CD4-positive, alpha-beta memory T cell (primary cell): ENCODE measurements around the gene MBNL1. TPM values are rescaled to one million over a fixed set of nuclear protein-coding genes. Genes with fewer than 3 reads are reported as not detected.

ENCODE experiments used
- CTCF ChIA-PET: fragments of 350-600 bp; sonication (Branson Sonifier 250); formaldehyde crosslinking; loops from one replicate; lab custom pipeline; 2021; ENCODE audit warnings: inconsistent platforms; ENCODE audit not compliant: partially characterized antibody; lab: Charles Lee
- POLR2A ChIA-PET: fragments of 350-600 bp; sonication (Branson Sonifier 250); formaldehyde crosslinking; loops from one replicate; lab custom pipeline; 2021; ENCODE audit not compliant: partially characterized antibody; lab: Charles Lee
- DNase-seq, 5 donors: peaks; one replicate each; pipeline versions ENCODE4 v3.0.0 to v3.0.0-alpha.2; 2020 to 2022; ENCODE audit warnings: mixed read lengths in 1 of 5
- H3K27ac ChIP-seq: one replicate; pipeline ENCODE4 v1.7.0; 2013; ENCODE audit warnings: low read depth, low read length
- H3K27me3 ChIP-seq: 2 replicates; pipeline ENCODE4 v1.7.0; 2013; ENCODE audit warnings: mild to moderate bottlenecking, low read length, moderate library complexity; ENCODE audit not compliant: insufficient read depth
- H3K36me3 ChIP-seq: 2 replicates; pipeline ENCODE4 v1.7.0; 2013; ENCODE audit warnings: mild to moderate bottlenecking, low read length, moderate library complexity; ENCODE audit not compliant: insufficient read depth
- H3K4me1 ChIP-seq: 2 replicates; pipeline ENCODE4 v1.7.0; 2013; ENCODE audit warnings: mild to moderate bottlenecking, low read length, moderate library complexity; ENCODE audit not compliant: insufficient read depth
- H3K4me3 ChIP-seq, 2 donors: one replicate each; pipeline ENCODE4 v1.7.0; 2013; ENCODE audit warnings: low read length in 2 of 2, mild to moderate bottlenecking in 1 of 2
- H3K9me3 ChIP-seq, 2 donors: one replicate each; pipeline ENCODE4 v1.7.0; 2013; ENCODE audit warnings: low read length in 2 of 2, control low read depth in 1 of 2; ENCODE audit not compliant: control insufficient read depth in 1 of 2
- H3K27ac Mint-ChIP-seq, 7 donors: one replicate each; pipeline ENCODE4 v1.8.0; 2020 to 2021; ENCODE audit warnings: mixed read lengths in 7 of 7, mild to moderate bottlenecking in 6 of 7, inconsistent platforms in 3 of 7, moderate library complexity in 3 of 7
- H3K27me3 Mint-ChIP-seq, 2 donors: one replicate each; pipeline ENCODE4 v1.8.0; 2020 to 2021; ENCODE audit warnings: mixed read lengths in 2 of 2
- H3K36me3 Mint-ChIP-seq, 2 donors: one replicate each; pipeline ENCODE4 v1.8.0; 2020 to 2021; ENCODE audit warnings: mixed read lengths in 2 of 2, inconsistent platforms in 1 of 2, mild to moderate bottlenecking in 1 of 2
- H3K4me1 Mint-ChIP-seq, 4 donors: one replicate each; pipeline ENCODE4 v1.8.0; 2020 to 2021; ENCODE audit warnings: mixed read lengths in 4 of 4, mild to moderate bottlenecking in 1 of 4
- H3K4me3 Mint-ChIP-seq, 8 donors: one replicate each; pipeline ENCODE4 v1.8.0; 2020 to 2021; ENCODE audit warnings: mixed read lengths in 8 of 8, mild to moderate bottlenecking in 7 of 8, moderate library complexity in 6 of 8, inconsistent platforms in 3 of 8
- H3K9me3 Mint-ChIP-seq, 8 donors: one replicate each; pipeline ENCODE4 v1.8.0; 2020 to 2021; ENCODE audit warnings: mixed read lengths in 8 of 8, mild to moderate bottlenecking in 5 of 8, inconsistent platforms in 3 of 8, moderate library complexity in 1 of 8
- intact Hi-C: fragments of 100-400 bp; cut with micrococcal nuclease; formaldehyde crosslinking; loops from one replicate; pipeline ENCODE4 v1.15.1; 2023
- polyA plus RNA-seq, 2 donors: library from polyadenylated mRNA; unstranded; fragments of 300-500 nt; fragmentation: Illumina TruSeq; gene quantifications; one replicate each; pipeline ENCODE4 v1.2.3, GENCODE V29; 2021
- total RNA-seq, 2 experiments: library from RNA; stranded (reverse); gene quantifications; one replicate each; pipeline ENCODE4 v1.2.3, GENCODE V29; 2021

The MBNL1 gene
- total and polyA plus RNA-seq, 4 experiments from 2014 or later = 289 to 430 (median 361) TPM

DNA sequence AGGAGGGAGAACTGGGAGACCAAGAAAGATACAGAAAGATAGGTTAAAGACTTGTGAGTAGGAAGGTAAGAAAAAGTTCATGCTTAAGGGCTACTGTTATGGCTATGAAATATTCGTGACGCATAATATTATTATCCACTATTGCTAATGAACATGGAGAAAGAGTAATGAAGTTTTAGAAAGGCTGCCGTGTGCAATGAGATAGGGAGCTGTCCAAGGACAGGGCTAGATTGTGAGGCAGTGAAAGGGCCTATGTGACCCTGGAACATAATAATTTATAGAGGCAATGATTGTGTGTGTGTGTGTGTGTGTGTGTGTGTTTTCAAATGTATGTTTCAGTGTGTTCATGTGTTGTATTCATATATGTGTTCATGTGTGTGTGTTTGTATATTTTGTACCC lies 27.7 kb downstream of the MBNL1 start:
- ChIA-PET CTCF (interaction anchor here (0.6 to 3.5 kb wide), 5 partner anchors 9 to 145 kb away, joined by 3 to 10 read pairs (median 3); no protein-coding TSS in a partner anchor), POLR2A (interaction anchor here (0.7 to 4.9 kb wide), 13 partner anchors 9 to 108 kb away, joined by 3 to 23 read pairs (median 6); partner anchors contain the start of gene MBNL1)
- peak overlapping the region; percentile 13 to 89 (median 68) for H3K4me3 Mint-ChIP-seq
- Histone ChIP-seq H3K4me1 (peaks cover 97% of the 10 kb centered on the region), H3K9me3 (no peaks in the 10 kb centered on the region), H3K4me3 (no peak overlapping the region), H3K27ac (peak overlapping the region; percentile 4), H3K36me3 (peaks cover 14% of the 10 kb centered on the region), H3K27me3 (no peaks in the 10 kb centered on the region)
- no peak for DNase-seq
- H3K4me1 Mint-ChIP-seq = peaks cover 66 to 81% (median 75%) of the 10 kb centered on the region in 4 donors
- peaks cover 21 to 60% of the 10 kb centered on the region in 2 donors for H3K36me3 Mint-ChIP-seq
- H3K27ac Mint-ChIP-seq = peak overlapping the region; percentile 81 to 95 (median 89)
- no peaks in the 10 kb centered on the region for H3K27me3 Mint-ChIP-seq
- no peaks in the 10 kb centered on the region for H3K9me3 Mint-ChIP-seq
- intact Hi-C loops = no loop called here

DNA sequence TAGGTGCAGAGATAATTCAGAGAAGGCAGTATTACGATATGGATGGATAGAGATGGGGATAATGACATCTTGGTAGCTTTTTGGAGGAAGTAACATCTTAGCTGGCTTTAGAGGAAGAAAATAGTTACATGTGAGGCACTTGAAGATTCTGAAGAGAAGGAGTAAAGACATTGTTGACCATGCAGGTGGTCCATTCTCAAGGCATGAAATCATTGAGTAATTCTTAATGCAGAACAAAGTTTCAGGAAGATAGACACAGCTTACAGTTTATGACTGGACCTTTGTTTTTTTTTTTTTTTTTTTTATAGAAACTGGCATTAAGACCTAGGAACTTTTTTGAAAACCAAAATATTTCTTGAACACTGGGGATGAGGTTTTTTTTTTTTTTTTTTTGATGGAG lies 28.2 kb downstream of the MBNL1 start:
- Mint-ChIP-seq H3K4me1 (peaks cover 65 to 81% (median 74%) of the 10 kb centered on the region in 4 donors), H3K27ac (peak overlapping the region; percentile 81 to 95 (median 88)), H3K9me3 (no peaks in the 10 kb centered on the region), H3K4me3 (peak overlapping the region; percentile 32 to 89 (median 68)), H3K36me3 (peaks cover 21 to 60% of the 10 kb centered on the region in 2 donors), H3K27me3 (no peaks in the 10 kb centered on the region)
- DNase-seq = no peak
- H3K36me3 ChIP-seq = peaks cover 19% of the 10 kb centered on the region
- CTCF ChIA-PET = interaction anchor here (0.6 to 3.5 kb wide), 7 partner anchors 10 to 144 kb away, joined by 3 to 10 read pairs (median 3); no protein-coding TSS in a partner anchor
- no peaks in the 10 kb centered on the region for H3K27me3 ChIP-seq
- peaks cover 97% of the 10 kb centered on the region for H3K4me1 ChIP-seq
- H3K9me3 ChIP-seq = no peaks in the 10 kb centered on the region
- intact Hi-C loops = no loop called here
- no peak overlapping the region for H3K4me3 ChIP-seq
- H3K27ac ChIP-seq = no peak overlapping the region
- POLR2A ChIA-PET = interaction anchor here (0.6 to 4.9 kb wide), 13 partner anchors 9 to 104 kb away, joined by 3 to 23 read pairs (median 8); partner anchors contain the start of gene MBNL1

DNA sequence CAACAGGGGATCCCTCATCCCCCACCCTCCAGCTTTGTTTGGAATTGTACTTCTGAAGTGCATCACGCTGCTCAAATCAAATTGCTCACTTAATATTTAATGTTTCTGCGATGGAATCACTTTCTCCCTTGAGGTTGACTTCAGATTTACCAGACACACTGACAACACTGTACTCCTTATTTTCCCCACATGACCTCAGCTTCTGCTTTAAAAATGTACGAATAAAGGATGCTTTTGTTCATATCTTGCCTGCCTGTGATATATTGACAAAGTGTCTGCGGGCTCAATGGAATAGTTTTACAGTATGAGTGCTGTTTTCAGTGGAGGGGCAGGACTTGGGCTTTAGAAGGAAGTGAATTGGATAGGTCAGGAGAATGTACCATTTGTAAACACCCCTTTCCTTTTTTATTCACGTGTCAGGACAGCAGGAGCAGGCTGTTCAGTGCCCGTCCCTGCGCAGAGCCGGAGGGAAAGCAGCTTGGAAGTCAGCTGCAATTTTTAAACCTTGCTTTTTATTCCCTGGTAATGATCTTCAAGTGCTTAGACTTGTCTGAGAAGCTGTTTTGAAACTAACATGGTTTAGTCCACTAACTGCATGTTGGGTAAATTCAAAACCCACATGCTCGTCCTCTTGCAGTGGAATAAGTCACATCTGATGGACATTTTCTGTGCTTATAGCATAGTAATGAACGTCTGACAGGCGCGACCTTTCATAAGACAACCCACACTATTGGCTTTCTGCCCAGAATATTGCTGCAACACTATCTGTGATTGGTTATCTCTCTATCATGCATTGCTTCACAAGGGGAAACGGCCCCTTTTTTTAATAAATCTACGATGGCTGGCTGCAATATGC lies 29.9 kb downstream of the MBNL1 start:
- H3K27me3 Mint-ChIP-seq = no peaks in the 10 kb centered on the region
- H3K27me3 ChIP-seq = no peaks in the 10 kb centered on the region
- DNase-seq = peak; percentile 81 to 84 (median 82)
- H3K4me3 ChIP-seq = peak overlapping the region; percentile 23 to 29
- no peaks in the 10 kb centered on the region for H3K9me3 ChIP-seq
- ChIA-PET POLR2A (interaction anchor here (1.1 to 4.9 kb wide), 15 partner anchors 8 to 115 kb away, joined by 3 to 32 read pairs (median 6); partner anchors contain the start of gene MBNL1), CTCF (interaction anchor here (0.8 to 3.5 kb wide), 5 partner anchors 11 to 115 kb away, joined by 3 to 10 read pairs (median 3); no protein-coding TSS in a partner anchor)
- H3K4me1 Mint-ChIP-seq = peaks cover 62 to 82% (median 72%) of the 10 kb centered on the region in 4 donors
- peak overlapping the region; percentile 64 to 87 (median 78) for H3K4me3 Mint-ChIP-seq
- H3K9me3 Mint-ChIP-seq = no peaks in the 10 kb centered on the region
- H3K4me1 ChIP-seq = peaks cover 98% of the 10 kb centered on the region
- peak overlapping the region; percentile 88 to 97 (median 92) for H3K27ac Mint-ChIP-seq
- peaks cover 19% of the 10 kb centered on the region for H3K36me3 ChIP-seq
- H3K27ac ChIP-seq = peak overlapping the region; percentile 54
- intact Hi-C loops = loop anchor here (1.0 kb wide), 1 partner anchor 7 kb away; no protein-coding TSS in a partner anchor
- H3K36me3 Mint-ChIP-seq = peaks cover 21 to 56% of the 10 kb centered on the region in 2 donors

DNA sequence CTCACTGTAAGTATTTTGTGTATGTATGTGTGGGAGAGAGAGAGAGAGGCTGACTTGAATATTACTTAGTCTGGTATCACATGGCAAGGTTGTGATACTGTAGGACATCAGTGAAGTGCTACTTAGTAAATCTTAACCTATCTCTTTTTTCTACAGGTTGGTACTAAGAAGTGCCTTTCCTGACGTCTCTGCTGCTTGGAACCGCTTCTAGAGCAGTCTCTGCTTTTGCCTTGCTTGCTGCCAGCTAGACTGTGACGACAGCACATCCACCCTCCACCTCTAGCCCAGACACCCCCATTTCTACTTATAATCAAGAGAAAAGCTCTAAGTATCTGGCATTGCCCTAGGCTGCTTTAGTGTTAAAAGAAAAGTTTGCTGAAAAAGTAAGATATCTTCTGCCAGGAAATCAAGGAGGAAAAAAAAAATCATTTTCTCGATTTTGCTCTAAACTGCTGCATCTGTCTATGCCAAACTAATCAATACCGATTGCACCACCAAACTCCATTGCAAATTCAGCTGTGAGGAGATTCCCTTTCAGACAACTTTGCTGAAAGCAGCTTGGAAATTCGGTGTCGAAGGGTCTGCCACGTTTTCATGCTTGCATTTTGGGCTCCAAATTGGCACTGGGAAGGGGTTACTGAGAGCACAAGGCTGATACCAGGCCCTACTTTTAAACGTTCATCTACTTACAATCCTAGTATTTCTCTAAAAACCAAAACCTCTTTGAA lies 30.7 kb downstream of the MBNL1 start:
- no peaks in the 10 kb centered on the region for H3K27me3 Mint-ChIP-seq
- peak overlapping the region; percentile 64 to 87 (median 78) for H3K4me3 Mint-ChIP-seq
- H3K4me1 Mint-ChIP-seq = peaks cover 66 to 87% (median 77%) of the 10 kb centered on the region in 4 donors
- H3K4me3 ChIP-seq = peak overlapping the region; percentile 12 to 23
- ChIA-PET POLR2A (interaction anchor here (0.8 to 4.9 kb wide), 18 partner anchors 9 to 116 kb away, joined by 3 to 32 read pairs (median 6); partner anchors contain the start of gene MBNL1), CTCF (interaction anchor here (1.0 to 3.5 kb wide), 5 partner anchors 10 to 116 kb away, joined by 3 to 9 read pairs (median 3); no protein-coding TSS in a partner anchor)
- H3K27ac Mint-ChIP-seq = peak overlapping the region; percentile 88 to 97 (median 92)
- intact Hi-C loops = loop anchor here (1.0 kb wide), 1 partner anchor 8 kb away; no protein-coding TSS in a partner anchor
- H3K36me3 Mint-ChIP-seq = peaks cover 21 to 61% of the 10 kb centered on the region in 2 donors
- no peaks in the 10 kb centered on the region for H3K9me3 ChIP-seq
- H3K27ac ChIP-seq = peak overlapping the region; percentile 54
- peaks cover 19% of the 10 kb centered on the region for H3K36me3 ChIP-seq
- peaks cover 100% of the 10 kb centered on the region for H3K4me1 ChIP-seq
- DNase-seq = peak in 4 of 5 donors; percentile 64 to 85 (median 68)
- H3K9me3 Mint-ChIP-seq = no peaks in the 10 kb centered on the region
- no peaks in the 10 kb centered on the region for H3K27me3 ChIP-seq

DNA sequence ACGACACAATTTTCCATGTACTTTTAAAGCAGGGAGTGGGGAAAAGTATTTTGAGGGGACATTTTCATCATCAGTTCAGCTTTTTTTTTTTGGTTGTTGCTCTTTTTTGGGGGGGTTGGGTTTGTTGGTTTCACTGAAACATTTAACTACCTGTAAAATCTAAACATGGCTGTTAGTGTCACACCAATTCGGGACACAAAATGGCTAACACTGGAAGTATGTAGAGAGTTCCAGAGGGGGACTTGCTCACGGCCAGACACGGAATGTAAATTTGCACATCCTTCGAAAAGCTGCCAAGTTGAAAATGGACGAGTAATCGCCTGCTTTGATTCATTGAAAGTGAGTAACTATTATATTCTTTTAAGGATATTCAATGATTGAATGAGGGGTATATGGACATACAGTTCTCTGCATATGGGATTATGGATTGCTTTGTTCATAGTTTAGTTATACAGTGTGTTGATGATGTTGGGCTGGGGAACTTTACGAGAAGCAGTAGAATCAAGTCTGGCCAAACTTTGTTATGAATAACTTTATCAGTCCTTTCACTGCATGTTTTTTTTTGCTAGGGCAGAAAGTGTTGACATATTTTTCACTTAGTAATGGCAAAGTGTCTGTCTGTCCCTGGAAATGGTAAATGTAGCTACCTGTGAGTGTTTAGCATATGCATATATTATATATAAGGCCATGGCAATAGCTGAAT lies 31.5 kb downstream of the MBNL1 start:
- Mint-ChIP-seq H3K9me3 (no peaks in the 10 kb centered on the region), H3K36me3 (peaks cover 21 to 65% of the 10 kb centered on the region in 2 donors), H3K4me1 (peaks cover 71 to 92% (median 82%) of the 10 kb centered on the region in 4 donors), H3K27me3 (no peaks in the 10 kb centered on the region), H3K4me3 (peak overlapping the region; percentile 33 to 83 (median 74)), H3K27ac (peak overlapping the region; percentile 88 to 97 (median 92))
- DNase-seq = no peak
- ChIA-PET CTCF (interaction anchor here (1.0 to 2.7 kb wide), 5 partner anchors 10 to 147 kb away, joined by 3 to 6 read pairs (median 3); no protein-coding TSS in a partner anchor), POLR2A (interaction anchor here (0.8 to 4.9 kb wide), 14 partner anchors 9 to 107 kb away, joined by 3 to 32 read pairs (median 6); partner anchors contain the start of gene MBNL1)
- H3K27me3 ChIP-seq = no peaks in the 10 kb centered on the region
- intact Hi-C loops = loop anchor here (10.0 kb wide), 1 partner anchor 145 kb away; no protein-coding TSS in a partner anchor
- peak overlapping the region; percentile 3 to 23 for H3K4me3 ChIP-seq
- no peaks in the 10 kb centered on the region for H3K9me3 ChIP-seq
- H3K27ac ChIP-seq = peak overlapping the region; percentile 54
- H3K36me3 ChIP-seq = peaks cover 19% of the 10 kb centered on the region
- H3K4me1 ChIP-seq = peaks cover 100% of the 10 kb centered on the region

DNA sequence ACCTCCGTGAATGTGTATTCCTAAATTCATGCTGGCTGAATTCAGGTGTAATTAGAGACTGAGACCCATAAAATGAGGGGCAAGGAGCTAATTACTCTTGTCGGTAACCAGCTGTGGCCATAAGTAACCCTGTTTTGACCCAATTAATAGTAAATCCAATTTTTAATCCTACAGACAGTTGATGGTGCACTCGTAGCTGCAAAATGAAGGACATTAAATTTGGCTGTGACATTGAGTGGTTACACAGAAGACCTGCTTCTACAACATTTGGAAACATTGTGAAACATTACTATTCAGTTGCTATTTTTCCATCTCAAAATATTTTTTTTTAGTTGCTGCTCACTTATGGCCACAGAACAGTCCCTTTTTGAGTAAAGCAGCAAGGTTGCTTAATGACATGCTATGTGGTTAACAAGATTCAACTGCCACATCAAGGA lies 33.0 kb downstream of the MBNL1 start:
- intact Hi-C loops = loop anchor here (2.0 to 10.0 kb wide), 3 partner anchors 17 to 143 kb away; no protein-coding TSS in a partner anchor
- Mint-ChIP-seq H3K4me3 (peak overlapping the region in 7 of 8 donors; percentile 7 to 77 (median 66)), H3K27ac (peak overlapping the region; percentile 30 to 96 (median 81)), H3K9me3 (no peaks in the 10 kb centered on the region), H3K27me3 (no peaks in the 10 kb centered on the region), H3K36me3 (peaks cover 31 to 64% of the 10 kb centered on the region in 2 donors), H3K4me1 (peaks cover 69 to 92% (median 80%) of the 10 kb centered on the region in 4 donors)
- H3K9me3 ChIP-seq = no peaks in the 10 kb centered on the region
- POLR2A ChIA-PET = interaction anchor here (0.8 to 4.5 kb wide), 10 partner anchors 10 to 113 kb away, joined by 3 to 32 read pairs (median 4); partner anchors contain the start of gene MBNL1
- H3K36me3 ChIP-seq = peaks cover 19% of the 10 kb centered on the region
- peak overlapping the region; percentile 45 for H3K27ac ChIP-seq
- CTCF ChIA-PET = interaction anchor here (1.5 to 2.7 kb wide), 2 partner anchors 24 to 118 kb away, joined by 3 to 6 read pairs; no protein-coding TSS in a partner anchor
- no peaks in the 10 kb centered on the region for H3K27me3 ChIP-seq
- no peak for DNase-seq
- H3K4me3 ChIP-seq = peak overlapping the region; percentile 9 to 18
- H3K4me1 ChIP-seq = peaks cover 100% of the 10 kb centered on the region
